Activated CD4-positive, alpha-beta T cell treated with anti-CD3 and anti-CD28 coated beads, Interleukin-2, amount 10 ng/mL, durations not matched to agents 24 days and 14 days (primary cell): ENCODE results near the gene LRP3. TPM values are rescaled to one million over a fixed set of nuclear protein-coding genes. Genes with fewer than 3 reads are reported as not detected.

ENCODE experiments used
- DNase-seq: peaks from one replicate; pipeline ENCODE4 v3.0.0; 2022
- H3K27ac Mint-ChIP-seq: one replicate; pipeline ENCODE4 v1.8.0; 2022; ENCODE audit warnings: mild to moderate bottlenecking, mixed read lengths
- H3K27me3 Mint-ChIP-seq: one replicate; pipeline ENCODE4 v1.8.0; 2022; ENCODE audit warnings: mixed read lengths
- H3K36me3 Mint-ChIP-seq: one replicate; pipeline ENCODE4 v1.8.0; 2022; ENCODE audit warnings: low read depth, mild to moderate bottlenecking, mixed read lengths
- H3K4me1 Mint-ChIP-seq: one replicate; pipeline ENCODE4 v1.8.0; 2021; ENCODE audit warnings: mixed read lengths
- H3K4me3 Mint-ChIP-seq: one replicate; pipeline ENCODE4 v1.8.0; 2022; ENCODE audit warnings: mild to moderate bottlenecking, moderate library complexity, mixed read lengths
- H3K9me3 Mint-ChIP-seq: one replicate; pipeline ENCODE4 v1.8.0; 2021; ENCODE audit warnings: mixed read lengths
- intact Hi-C: fragments of 100-400 bp; cut with micrococcal nuclease; formaldehyde crosslinking; loops from one replicate; pipeline ENCODE4 v1.15.1; 2023
- total RNA-seq: library from RNA; stranded (reverse); gene quantifications from 2 replicates; pipeline ENCODE4 v1.2.3, GENCODE V29; 2022

LRP3 gene
- total RNA-seq, 1 donor from 2014 or later: 0.23 TPM

DNA sequence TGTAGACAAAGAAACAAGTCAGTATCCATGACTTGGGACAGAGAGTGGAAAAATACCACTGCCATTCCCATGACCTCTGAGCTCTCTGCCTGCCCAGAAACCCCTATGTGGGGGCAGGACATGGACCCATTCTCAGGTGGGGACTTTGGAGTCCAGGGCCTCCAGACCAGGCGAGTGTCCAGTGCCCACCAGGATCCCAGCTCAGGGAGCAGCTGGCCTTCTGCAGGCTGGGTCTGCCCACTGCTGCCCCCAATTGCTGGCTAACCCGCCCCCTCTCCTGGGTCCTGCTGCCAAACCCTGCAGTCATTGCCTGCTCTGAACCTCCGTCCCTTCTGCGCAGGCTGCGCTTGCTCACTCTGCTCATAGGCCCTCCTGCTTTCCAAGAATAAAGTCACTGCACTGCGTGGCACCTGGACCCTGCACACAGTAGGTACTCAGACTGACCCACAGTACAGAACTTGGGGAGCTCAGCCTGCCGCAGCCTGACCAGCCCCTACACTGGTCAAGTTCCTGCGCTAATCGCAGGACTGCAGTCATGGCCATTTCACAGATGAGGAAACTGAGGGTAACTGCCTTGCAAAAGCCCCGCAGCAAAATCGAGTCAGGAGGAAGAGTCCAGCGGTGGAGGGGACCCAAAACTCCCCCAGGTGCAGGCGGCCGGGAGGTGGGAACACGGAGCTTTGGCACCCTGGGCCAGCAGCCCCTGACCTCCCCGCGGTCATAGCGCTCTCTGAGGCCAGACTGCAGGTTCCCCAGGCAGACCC, 30.7 kb downstream of the LRP3 start:
- intact Hi-C loops: no loop called here
- peaks cover 15% of the 10 kb centered on the region for H3K36me3 Mint-ChIP-seq
- no peak overlapping the region for H3K27ac Mint-ChIP-seq
- H3K27me3 Mint-ChIP-seq: peaks cover 45% of the 10 kb centered on the region
- no peak for DNase-seq
- H3K4me3 Mint-ChIP-seq: no peak overlapping the region
- peaks cover 13% of the 10 kb centered on the region for H3K9me3 Mint-ChIP-seq
- peaks cover 2% of the 10 kb centered on the region for H3K4me1 Mint-ChIP-seq

DNA sequence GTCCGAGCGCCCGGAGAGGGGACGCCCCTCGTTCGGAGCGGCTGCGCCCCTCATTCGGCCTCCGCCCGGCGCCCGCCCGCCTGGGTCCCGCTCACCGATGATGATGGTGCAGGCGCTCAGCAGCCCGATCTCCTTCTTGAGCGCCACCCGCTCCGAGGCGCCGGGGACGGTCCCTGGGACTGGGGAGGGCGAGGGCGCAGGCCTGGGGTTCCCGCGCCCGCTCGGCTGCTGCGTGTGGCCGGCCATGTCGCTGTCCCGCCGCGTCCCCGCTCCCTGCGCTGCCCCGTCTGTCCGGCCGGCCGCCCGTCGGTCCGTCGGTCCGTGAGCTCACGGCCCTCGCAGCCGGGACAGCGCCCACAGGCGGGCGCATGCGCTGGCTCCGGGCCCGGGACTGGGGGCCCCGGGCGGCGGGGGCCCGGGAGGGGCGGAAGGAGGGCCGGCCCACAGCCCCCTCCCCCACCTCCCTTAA, 31.4 kb downstream of the LRP3 start, which contains the start of gene SLC7A10:
Gene SLC7A10, minus strand, starts transcription at position 393 of the 469 bp plus-strand sequence. Its CDS starts 147 bp downstream, at position 246.
- Mint-ChIP-seq H3K27me3 (peaks cover 45% of the 10 kb centered on the region), H3K4me3 (no peak within 1 kb of the TSS), H3K9me3 (peaks cover 13% of the 10 kb centered on the region), H3K36me3 (peaks cover 15% of the 10 kb centered on the region), H3K27ac (no peak within 1 kb of the TSS), H3K4me1 (peaks cover 2% of the 10 kb centered on the region)
- intact Hi-C loops: no loop called here
- DNase-seq: no peak

- Mint-ChIP-seq H3K4me1 (peaks cover 2% of the 10 kb centered on the region), H3K9me3 (peaks cover 13% of the 10 kb centered on the region), H3K4me3 (no peak overlapping the region), H3K27me3 (peaks cover 49% of the 10 kb centered on the region), H3K36me3 (peaks cover 15% of the 10 kb centered on the region), H3K27ac (no peak overlapping the region)
- no peak for DNase-seq
- intact Hi-C loops: no loop called here
Observed at GRCh38 chr19:33226550-33227241, 32.6 kb downstream of the LRP3 start.

DNA sequence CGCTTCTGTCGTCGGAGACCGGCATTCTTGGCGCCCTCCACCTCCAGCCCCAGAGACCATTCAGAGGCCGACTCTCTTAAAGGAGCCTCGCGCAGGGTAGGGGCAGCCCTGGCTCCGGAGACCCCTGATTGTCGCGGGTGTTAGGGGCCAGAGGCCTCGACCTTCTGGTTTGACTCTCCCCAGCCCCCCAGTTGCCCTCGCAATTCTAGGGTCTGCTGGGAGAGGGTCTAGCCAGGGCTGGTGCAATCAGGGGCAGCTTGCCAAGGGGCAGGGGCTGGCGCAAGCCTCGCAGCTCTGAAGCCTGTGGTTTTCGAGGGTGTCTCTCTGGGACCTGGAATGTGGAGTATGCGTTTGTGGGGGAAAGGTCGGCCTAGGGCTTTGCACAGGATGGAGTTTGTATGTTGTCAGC, 33.1 kb downstream of the LRP3 start:
- Mint-ChIP-seq H3K36me3 (peaks cover 15% of the 10 kb centered on the region), H3K4me3 (no peak overlapping the region), H3K27me3 (peaks cover 49% of the 10 kb centered on the region), H3K4me1 (peaks cover 2% of the 10 kb centered on the region), H3K9me3 (peaks cover 13% of the 10 kb centered on the region), H3K27ac (no peak overlapping the region)
- intact Hi-C loops: no loop called here
- DNase-seq: no peak

GRCh38 chr19:33227870-33228599, 33.9 kb downstream of the LRP3 start:
- peaks cover 15% of the 10 kb centered on the region for H3K36me3 Mint-ChIP-seq
- no peak for DNase-seq
- peaks cover 44% of the 10 kb centered on the region for H3K27me3 Mint-ChIP-seq
- peaks cover 13% of the 10 kb centered on the region for H3K9me3 Mint-ChIP-seq
- intact Hi-C loops: no loop called here
- H3K27ac Mint-ChIP-seq: no peak overlapping the region
- no peak overlapping the region for H3K4me3 Mint-ChIP-seq
- H3K4me1 Mint-ChIP-seq: peaks cover 2% of the 10 kb centered on the region

DNA sequence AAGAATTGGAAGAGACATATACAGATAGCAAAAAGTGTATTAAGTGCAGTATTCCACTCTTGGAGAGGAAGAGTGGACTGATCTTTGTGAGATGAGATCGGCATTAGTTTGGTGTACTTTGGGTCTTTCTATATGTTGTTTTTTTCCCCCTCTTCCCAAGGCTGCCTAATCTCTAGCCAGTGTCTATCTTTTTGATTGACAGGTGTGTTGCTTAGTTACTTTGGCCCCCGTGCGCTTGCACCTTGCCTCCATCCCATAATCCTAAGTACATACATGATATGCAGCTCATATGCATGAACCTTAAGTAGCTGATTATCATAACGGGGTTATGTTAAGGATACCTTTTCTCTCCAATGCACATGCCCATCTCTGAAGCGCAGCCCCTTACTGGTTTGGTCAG, 35.8 kb downstream of the LRP3 start:
- H3K4me3 Mint-ChIP-seq: no peak overlapping the region
- intact Hi-C loops: loop anchor here (10.0 kb wide), 1 partner anchor 85 kb away; no protein-coding TSS in a partner anchor
- H3K9me3 Mint-ChIP-seq: peaks cover 13% of the 10 kb centered on the region
- H3K4me1 Mint-ChIP-seq: peaks cover 2% of the 10 kb centered on the region
- no peak for DNase-seq
- H3K27me3 Mint-ChIP-seq: peaks cover 33% of the 10 kb centered on the region
- H3K27ac Mint-ChIP-seq: no peak overlapping the region
- H3K36me3 Mint-ChIP-seq: peaks cover 15% of the 10 kb centered on the region

DNA sequence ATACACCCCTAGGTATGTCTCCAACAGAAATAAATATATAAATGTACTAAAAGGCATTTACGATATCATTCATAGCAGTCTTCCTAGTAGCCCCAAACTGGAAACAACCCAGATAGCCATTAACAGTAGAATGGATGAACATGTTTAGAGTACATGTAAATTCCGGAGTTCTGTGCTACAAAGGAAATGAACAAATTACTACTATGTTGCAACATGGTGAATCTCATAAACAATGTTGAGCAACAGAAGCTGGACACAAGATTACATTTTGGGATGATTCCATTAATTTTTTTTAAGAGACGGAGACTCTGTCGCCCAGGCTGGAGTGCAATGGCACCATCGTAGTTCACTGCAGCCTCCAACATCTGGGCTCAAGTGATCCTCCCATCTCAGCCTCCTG, 37.4 kb downstream of the LRP3 start:
- Mint-ChIP-seq H3K4me1 (peaks cover 2% of the 10 kb centered on the region), H3K36me3 (peaks cover 11% of the 10 kb centered on the region), H3K27me3 (peaks cover 24% of the 10 kb centered on the region), H3K4me3 (no peak overlapping the region), H3K9me3 (peaks cover 13% of the 10 kb centered on the region), H3K27ac (no peak overlapping the region)
- no peak for DNase-seq
- intact Hi-C loops: loop anchor here (10.0 kb wide), 1 partner anchor 87 kb away; no protein-coding TSS in a partner anchor

DNA sequence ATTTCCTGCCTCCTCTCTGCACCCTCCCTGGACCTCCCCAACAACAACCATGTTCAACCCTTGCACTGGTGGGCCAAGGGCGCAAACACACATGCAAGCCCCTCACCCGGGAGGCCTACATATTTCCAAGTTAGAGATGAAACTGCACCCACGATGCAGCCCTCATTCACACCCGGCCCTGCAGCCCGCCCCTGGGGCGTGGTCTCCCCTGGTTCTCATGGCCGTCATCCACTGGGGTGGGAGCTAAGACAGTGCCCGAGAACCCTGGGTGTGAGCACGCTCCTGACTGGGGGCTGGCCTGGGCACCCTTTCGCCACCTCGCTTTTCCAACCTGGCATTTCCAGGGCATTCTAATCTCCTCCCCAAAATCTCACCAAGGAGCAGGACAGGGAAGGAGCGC, 38.5 kb downstream of the LRP3 start:
- H3K4me3 Mint-ChIP-seq: no peak overlapping the region

DNA sequence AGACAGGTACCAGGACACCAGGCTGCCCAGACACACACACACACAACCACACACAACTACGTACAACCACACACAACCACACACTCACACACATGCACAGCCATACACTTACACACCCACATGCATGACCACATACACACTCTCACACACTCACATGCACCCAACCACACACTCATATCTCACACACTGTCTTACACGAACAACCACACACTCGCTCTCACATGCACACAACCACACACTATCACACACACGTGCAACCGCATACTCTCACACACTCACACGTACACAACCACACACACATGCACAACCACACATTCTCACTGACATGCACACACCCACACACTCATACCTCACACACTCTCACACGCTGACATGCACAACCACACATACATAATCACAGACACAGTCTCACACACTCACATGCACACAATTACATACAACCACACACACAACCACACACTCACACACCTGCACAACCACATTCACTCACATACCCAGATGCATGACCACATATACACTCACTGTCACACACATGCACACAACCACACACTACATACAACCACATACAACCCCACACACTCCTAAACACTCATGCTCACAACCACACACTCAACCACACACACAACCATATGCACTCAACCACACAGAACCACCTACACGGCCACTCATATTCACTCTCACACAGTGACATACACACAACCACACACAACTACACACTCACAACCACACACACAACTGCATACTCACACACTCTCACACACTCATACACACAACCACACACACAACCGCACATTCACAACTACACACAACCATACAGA, 39.1 kb downstream of the LRP3 start:
- intact Hi-C loops: loop anchor here (10.0 kb wide), 1 partner anchor 88 kb away; no protein-coding TSS in a partner anchor
- H3K27ac Mint-ChIP-seq: no peak overlapping the region
- H3K4me1 Mint-ChIP-seq: peaks cover 2% of the 10 kb centered on the region
- H3K9me3 Mint-ChIP-seq: peaks cover 5% of the 10 kb centered on the region
- peaks cover 12% of the 10 kb centered on the region for H3K27me3 Mint-ChIP-seq
- peaks cover 4% of the 10 kb centered on the region for H3K36me3 Mint-ChIP-seq
- DNase-seq: no peak
- no peak overlapping the region for H3K4me3 Mint-ChIP-seq

More for the DNA sequence above, 38.5 kb downstream of the LRP3 start:
- H3K27me3 Mint-ChIP-seq: peaks cover 17% of the 10 kb centered on the region
- no peak for DNase-seq
- no peak overlapping the region for H3K27ac Mint-ChIP-seq
- H3K4me1 Mint-ChIP-seq: peaks cover 2% of the 10 kb centered on the region
- H3K36me3 Mint-ChIP-seq: peaks cover 7% of the 10 kb centered on the region
- peaks cover 10% of the 10 kb centered on the region for H3K9me3 Mint-ChIP-seq
- intact Hi-C loops: loop anchor here (10.0 kb wide), 1 partner anchor 88 kb away; no protein-coding TSS in a partner anchor

DNA sequence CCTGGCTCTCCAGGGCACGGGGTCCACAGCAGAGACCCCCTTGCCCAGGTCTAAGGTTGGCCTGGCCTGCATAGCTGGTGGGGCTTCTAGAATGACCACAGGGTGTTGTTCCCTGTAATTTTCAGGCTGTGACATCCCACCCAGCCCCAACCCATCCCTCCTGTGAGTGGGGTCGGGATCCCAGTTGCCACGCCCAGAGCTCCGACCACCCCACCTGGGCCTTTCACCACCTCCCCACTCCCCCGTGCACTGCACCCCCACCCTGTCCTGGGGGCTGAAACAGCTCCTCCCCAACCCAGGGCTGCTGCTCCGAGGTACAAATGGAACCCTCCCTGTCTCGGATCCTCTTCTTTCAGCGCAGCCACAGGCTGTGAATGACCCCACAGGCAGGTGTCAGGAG, 40.0 kb downstream of the LRP3 start:
- Mint-ChIP-seq H3K27me3 (peaks cover 6% of the 10 kb centered on the region), H3K9me3 (no peaks in the 10 kb centered on the region), H3K27ac (no peak overlapping the region), H3K4me3 (no peak overlapping the region), H3K4me1 (peaks cover 2% of the 10 kb centered on the region), H3K36me3 (no peaks in the 10 kb centered on the region)
- no peak for DNase-seq
- intact Hi-C loops: loop anchor here (2.0 to 10.0 kb wide), 2 partner anchors 69 to 89 kb away; partner anchors contain the start of gene CEBPA

DNA sequence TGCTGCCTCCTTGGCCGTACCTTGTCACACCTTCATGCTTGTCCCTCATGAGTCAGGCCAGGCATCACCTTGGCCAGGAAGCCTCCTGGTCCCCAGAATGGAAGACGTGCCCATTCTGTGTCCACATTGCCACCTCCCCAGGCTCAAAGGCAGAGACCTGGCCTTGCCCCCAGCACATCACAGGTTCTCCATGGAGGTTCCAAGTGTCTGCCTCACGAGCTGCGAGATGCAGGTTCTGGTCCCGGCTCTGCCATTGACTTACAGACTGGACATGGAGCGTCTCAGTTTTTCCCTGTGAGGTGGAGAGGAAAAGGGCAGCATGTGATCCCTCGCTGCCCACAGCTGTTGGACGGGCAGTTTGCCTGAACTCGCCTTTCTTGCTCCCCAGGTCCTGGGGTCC, 40.6 kb downstream of the LRP3 start:
- intact Hi-C loops: loop anchor here (1.0 to 10.0 kb wide), 4 partner anchors 38 to 172 kb away; partner anchors contain the start of gene CEBPA
- H3K9me3 Mint-ChIP-seq: no peaks in the 10 kb centered on the region

DNA sequence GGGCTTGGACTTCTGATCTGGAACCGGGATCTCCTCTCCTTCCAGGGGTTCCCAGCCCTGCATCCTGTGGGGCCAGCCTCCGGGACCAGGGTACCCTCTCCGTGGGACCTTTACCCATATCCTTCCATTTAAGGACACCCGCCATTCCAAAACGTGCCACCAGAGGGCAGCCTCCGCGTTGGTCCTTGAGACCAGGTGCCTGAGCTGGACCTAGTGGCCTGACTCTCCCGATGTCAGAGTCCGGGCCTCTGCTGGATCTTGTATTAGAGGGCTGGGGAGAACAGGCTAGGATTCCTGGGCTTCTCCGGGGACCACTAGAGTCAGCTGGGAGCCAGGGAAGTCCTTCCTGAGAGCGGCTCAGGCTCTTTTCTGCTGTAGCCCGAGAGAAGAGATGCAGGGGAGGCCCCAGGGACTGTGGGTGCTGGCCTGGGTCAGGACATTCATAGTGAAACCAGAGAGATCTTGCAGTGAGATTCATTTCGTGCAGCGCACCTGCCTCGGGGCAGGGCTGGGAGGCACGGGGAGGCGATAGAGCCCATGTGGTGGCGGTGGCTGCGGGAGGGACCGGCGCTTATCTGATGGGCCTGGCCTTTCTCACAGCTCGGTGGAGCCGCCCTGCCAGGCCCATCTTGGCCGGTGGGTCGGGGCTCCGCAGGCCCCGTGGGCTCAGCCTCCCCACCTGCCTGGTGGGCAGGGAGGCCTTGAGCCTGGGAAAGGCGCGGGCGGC, 41.3 kb downstream of the LRP3 start:
- H3K4me3 Mint-ChIP-seq: no peak overlapping the region
- intact Hi-C loops: loop anchor here (1.0 to 10.0 kb wide), 4 partner anchors 37 to 171 kb away; partner anchors contain the start of gene CEBPA
- DNase-seq: peak; percentile 92

More for the DNA sequence above, 40.6 kb downstream of the LRP3 start:
- Mint-ChIP-seq H3K36me3 (no peaks in the 10 kb centered on the region), H3K27me3 (peaks cover 5% of the 10 kb centered on the region), H3K4me1 (peaks cover 2% of the 10 kb centered on the region), H3K4me3 (no peak overlapping the region), H3K27ac (no peak overlapping the region)
- no peak for DNase-seq

More for the DNA sequence above, 41.3 kb downstream of the LRP3 start:
- Mint-ChIP-seq H3K27ac (no peak overlapping the region), H3K4me1 (peaks cover 2% of the 10 kb centered on the region), H3K27me3 (peaks cover 4% of the 10 kb centered on the region), H3K36me3 (no peaks in the 10 kb centered on the region), H3K9me3 (no peaks in the 10 kb centered on the region)
